ENCODE results near the gene CACNB2. TPM values are rescaled to one million over a fixed set of nuclear protein-coding genes. Genes with fewer than 3 reads are reported as not detected.
"Not testable (repeated sequence)": the region's sequence is repeated elsewhere in the genome, so short reads cannot be mapped to it uniquely, and the experiment has no call there.

CACNB2 gene
- total and polyA plus RNA-seq, 2 donors: 0.85 to 3.9 TPM

DNA sequence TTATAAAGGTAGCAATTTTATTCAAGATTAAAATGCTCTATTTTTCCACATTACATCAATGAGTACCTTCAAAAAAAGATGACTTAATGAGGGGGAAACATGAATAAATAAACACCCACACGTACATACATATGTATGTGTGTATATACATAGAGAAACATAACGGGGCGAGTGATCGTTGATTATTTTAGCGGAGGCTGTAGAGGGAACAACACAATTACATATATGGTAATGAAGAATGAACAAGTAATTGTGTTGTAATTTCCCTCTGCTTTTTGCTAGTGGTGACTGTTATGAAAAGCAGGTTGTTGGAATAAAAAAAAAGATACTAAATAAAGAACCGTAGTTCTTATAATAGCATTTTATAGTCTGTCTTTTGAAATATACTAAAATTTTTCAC is 63.2 kb downstream of the CACNB2 start:
- Histone ChIP-seq H3K27ac (ENCODE audit: low read depth in 1 of 2, low read length in 1 of 2) (peak overlapping the region in 1 of 2 donors; percentile 19), H3K27me3 (ENCODE audit: control insufficient read depth in 2 of 2, insufficient read depth in 1 of 2, low read length in 1 of 2) (no peaks in the 10 kb centered on the region)
- 67% methylated on average over 6 of the region's 6 CpGs for WGBS

DNA sequence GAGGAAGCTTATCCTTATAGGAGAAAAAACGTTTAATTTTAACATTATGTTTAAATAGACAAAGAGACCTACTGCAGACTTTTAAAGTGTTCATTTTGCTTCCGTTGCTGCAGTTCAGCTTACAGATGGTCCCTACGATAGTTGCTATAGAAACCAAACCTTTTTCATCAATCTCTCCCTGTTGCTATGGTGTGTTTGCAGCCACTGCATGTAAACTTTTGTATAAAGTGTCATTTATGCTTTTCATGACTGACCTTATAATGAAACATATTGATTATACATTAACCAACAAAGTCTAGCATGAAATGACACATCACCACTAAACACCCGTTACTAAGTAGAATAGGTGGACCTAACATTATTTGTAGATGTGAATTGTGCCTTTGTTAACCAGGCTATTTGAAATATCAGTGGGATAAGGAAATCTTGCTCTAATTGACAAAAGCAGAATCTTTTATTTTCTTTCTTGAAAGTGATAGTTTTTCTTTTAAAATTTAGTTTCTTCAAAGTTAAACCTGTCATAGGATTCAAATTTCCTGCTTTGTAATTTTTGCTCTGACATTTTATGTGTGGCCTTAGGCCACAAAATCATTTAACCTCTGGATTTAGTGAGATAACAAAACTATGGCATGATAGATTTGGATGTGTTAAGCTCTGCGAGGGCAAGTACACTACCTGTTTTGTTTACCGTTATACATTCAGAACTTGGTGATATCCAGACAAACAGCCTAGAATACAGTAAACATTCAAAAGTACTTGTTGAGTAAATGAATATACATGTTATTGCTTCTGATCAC is 64.0 kb downstream of the CACNB2 start:
- peak overlapping the region in 1 of 2 donors; percentile 19 for H3K27ac ChIP-seq (ENCODE audit: low read depth in 1 of 2, low read length in 1 of 2)
- H3K27me3 ChIP-seq (ENCODE audit: control insufficient read depth in 2 of 2, insufficient read depth in 1 of 2, low read length in 1 of 2): no peaks in the 10 kb centered on the region
- H3K4me3 ChIP-seq (ENCODE audit: low read length in 2 of 2): no peak overlapping the region
- no peaks in the 10 kb centered on the region for H3K36me3 ChIP-seq (ENCODE audit: control insufficient read depth in 2 of 2, insufficient read depth in 2 of 2, low read length in 1 of 2)
- no peaks in the 10 kb centered on the region for H3K4me1 ChIP-seq (ENCODE audit: control insufficient read depth in 2 of 2, insufficient read depth in 2 of 2, low read length in 2 of 2)
- 39% methylated on average over 6 of the region's 6 CpGs for WGBS
- DNase-seq (ENCODE audit: low read depth in 6 of 9, low spot score in 9 of 9): peak; percentile 19 to 84 (median 58)
- no peaks in the 10 kb centered on the region for H3K9me3 ChIP-seq (ENCODE audit: control insufficient read depth in 2 of 2, insufficient read depth in 1 of 2, low read length in 1 of 2)

More for the DNA sequence above, 63.2 kb downstream of the CACNB2 start:
- H3K9me3 ChIP-seq (ENCODE audit: control insufficient read depth in 2 of 2, insufficient read depth in 1 of 2, low read length in 1 of 2): no peaks in the 10 kb centered on the region
- no peak overlapping the region for H3K4me3 ChIP-seq (ENCODE audit: low read length in 2 of 2)
- H3K36me3 ChIP-seq (ENCODE audit: control insufficient read depth in 2 of 2, insufficient read depth in 2 of 2, low read length in 1 of 2): no peaks in the 10 kb centered on the region
- no peaks in the 10 kb centered on the region for H3K4me1 ChIP-seq (ENCODE audit: control insufficient read depth in 2 of 2, insufficient read depth in 2 of 2, low read length in 2 of 2)
- no peak for DNase-seq (ENCODE audit: low read depth in 6 of 9, low spot score in 9 of 9)

DNA sequence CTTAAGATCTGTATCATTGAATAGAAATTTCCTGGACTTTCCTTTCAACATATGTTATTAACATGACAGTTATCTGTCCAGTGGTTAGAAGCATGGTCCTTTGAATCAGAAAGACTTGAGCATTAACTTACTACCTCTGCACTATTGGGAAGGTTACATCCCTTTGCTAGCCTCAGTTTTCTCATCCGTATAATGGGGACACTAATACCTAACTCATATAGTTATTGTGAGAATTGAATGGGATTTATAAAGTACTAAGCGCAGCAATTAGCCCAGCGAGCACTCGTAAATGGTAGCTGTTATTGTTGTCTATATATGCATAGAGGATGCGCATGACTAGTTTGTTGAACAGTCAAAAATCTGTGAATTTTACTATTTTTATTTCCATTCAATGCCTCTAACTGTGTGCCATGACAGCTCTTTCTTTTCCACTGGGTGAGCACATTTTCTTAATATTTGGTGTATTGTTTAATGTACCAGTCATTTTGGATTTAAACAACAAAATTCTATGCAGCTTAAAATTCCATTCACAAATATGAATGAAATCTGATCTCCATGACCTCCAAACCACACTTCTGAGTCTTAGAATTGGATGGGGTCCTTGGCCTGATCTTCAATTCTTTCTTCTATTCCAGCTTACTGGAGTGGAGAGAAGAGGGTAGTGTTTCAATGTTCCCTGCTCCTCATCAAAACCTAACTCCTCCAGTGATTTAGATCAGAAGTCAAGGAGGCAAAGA is 65.0 kb downstream of the CACNB2 start:
- no peaks in the 10 kb centered on the region for H3K36me3 ChIP-seq (ENCODE audit: control insufficient read depth in 2 of 2, insufficient read depth in 2 of 2, low read length in 1 of 2)
- no peaks in the 10 kb centered on the region for H3K4me1 ChIP-seq (ENCODE audit: control insufficient read depth in 2 of 2, insufficient read depth in 2 of 2, low read length in 2 of 2)
- no peaks in the 10 kb centered on the region for H3K27me3 ChIP-seq (ENCODE audit: control insufficient read depth in 2 of 2, insufficient read depth in 1 of 2, low read length in 1 of 2)
- no peaks in the 10 kb centered on the region for H3K9me3 ChIP-seq (ENCODE audit: control insufficient read depth in 2 of 2, insufficient read depth in 1 of 2, low read length in 1 of 2)
- H3K4me3 ChIP-seq (ENCODE audit: low read length in 2 of 2): no peak overlapping the region
- DNase-seq (ENCODE audit: low read depth in 6 of 9, low spot score in 9 of 9): no peak
- H3K27ac ChIP-seq (ENCODE audit: low read depth in 1 of 2, low read length in 1 of 2): no peak overlapping the region
- WGBS: over 99% methylated on average over 5 of the region's 5 CpGs

DNA sequence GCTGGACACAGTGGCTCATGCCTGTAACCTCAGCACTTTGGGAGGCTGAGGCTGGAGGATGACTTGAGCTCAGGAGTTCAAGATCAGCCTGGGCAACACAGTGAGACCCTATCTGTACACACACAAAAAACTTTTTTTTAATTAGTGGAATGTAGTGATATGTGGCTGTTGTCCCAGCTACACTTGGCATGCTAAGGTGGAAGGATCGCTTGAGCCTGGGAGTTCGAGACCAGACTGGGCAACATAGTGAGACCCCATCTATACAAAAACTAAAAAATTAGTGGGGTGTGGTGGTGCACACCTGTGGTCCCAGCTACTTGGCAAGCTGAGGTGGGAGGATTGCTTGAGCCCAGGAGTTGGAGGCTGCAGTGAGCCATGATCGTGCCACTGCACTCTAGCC is 68.0 kb downstream of the CACNB2 start:
- over 99% methylated on average over 3 of the region's 3 CpGs for WGBS
- not testable (repeated sequence) for DNase-seq (ENCODE audit: low read depth in 6 of 9, low spot score in 9 of 9); H3K4me1 ChIP-seq (ENCODE audit: control insufficient read depth in 2 of 2, insufficient read depth in 2 of 2, low read length in 2 of 2); H3K27me3 ChIP-seq (ENCODE audit: control insufficient read depth in 2 of 2, insufficient read depth in 1 of 2, low read length in 1 of 2); H3K4me3 ChIP-seq (ENCODE audit: low read length in 2 of 2); H3K9me3 ChIP-seq (ENCODE audit: control insufficient read depth in 2 of 2, insufficient read depth in 1 of 2, low read length in 1 of 2); H3K36me3 ChIP-seq (ENCODE audit: control insufficient read depth in 2 of 2, insufficient read depth in 2 of 2, low read length in 1 of 2); H3K27ac ChIP-seq (ENCODE audit: low read depth in 1 of 2, low read length in 1 of 2)

GRCh38 chr10:18209241-18209640 is 69.0 kb downstream of the CACNB2 start:
- H3K9me3 ChIP-seq (ENCODE audit: control insufficient read depth in 2 of 2, insufficient read depth in 1 of 2, low read length in 1 of 2): no peaks in the 10 kb centered on the region
- H3K27me3 ChIP-seq (ENCODE audit: control insufficient read depth in 2 of 2, insufficient read depth in 1 of 2, low read length in 1 of 2): no peaks in the 10 kb centered on the region
- no peak for DNase-seq (ENCODE audit: low read depth in 6 of 9, low spot score in 9 of 9)
- no peaks in the 10 kb centered on the region for H3K36me3 ChIP-seq (ENCODE audit: control insufficient read depth in 2 of 2, insufficient read depth in 2 of 2, low read length in 1 of 2)
- no peak overlapping the region for H3K27ac ChIP-seq (ENCODE audit: low read depth in 1 of 2, low read length in 1 of 2)
- 43% methylated on average over 2 of the region's 2 CpGs for WGBS
- H3K4me3 ChIP-seq (ENCODE audit: low read length in 2 of 2): no peak overlapping the region
- H3K4me1 ChIP-seq (ENCODE audit: control insufficient read depth in 2 of 2, insufficient read depth in 2 of 2, low read length in 2 of 2): no peaks in the 10 kb centered on the region

- Histone ChIP-seq H3K9me3 (ENCODE audit: control insufficient read depth in 2 of 2, insufficient read depth in 1 of 2, low read length in 1 of 2) (no peaks in the 10 kb centered on the region), H3K27ac (ENCODE audit: low read depth in 1 of 2, low read length in 1 of 2) (no peak overlapping the region), H3K36me3 (ENCODE audit: control insufficient read depth in 2 of 2, insufficient read depth in 2 of 2, low read length in 1 of 2) (no peaks in the 10 kb centered on the region), H3K4me1 (ENCODE audit: control insufficient read depth in 2 of 2, insufficient read depth in 2 of 2, low read length in 2 of 2) (no peaks in the 10 kb centered on the region), H3K27me3 (ENCODE audit: control insufficient read depth in 2 of 2, insufficient read depth in 1 of 2, low read length in 1 of 2) (no peaks in the 10 kb centered on the region), H3K4me3 (ENCODE audit: low read length in 2 of 2) (no peak overlapping the region)
- no peak for DNase-seq (ENCODE audit: low read depth in 6 of 9, low spot score in 9 of 9)
- 48% methylated on average over 2 of the region's 2 CpGs for WGBS
Measured at GRCh38 chr10:18210711-18211110, 70.5 kb downstream of the CACNB2 start.

DNA sequence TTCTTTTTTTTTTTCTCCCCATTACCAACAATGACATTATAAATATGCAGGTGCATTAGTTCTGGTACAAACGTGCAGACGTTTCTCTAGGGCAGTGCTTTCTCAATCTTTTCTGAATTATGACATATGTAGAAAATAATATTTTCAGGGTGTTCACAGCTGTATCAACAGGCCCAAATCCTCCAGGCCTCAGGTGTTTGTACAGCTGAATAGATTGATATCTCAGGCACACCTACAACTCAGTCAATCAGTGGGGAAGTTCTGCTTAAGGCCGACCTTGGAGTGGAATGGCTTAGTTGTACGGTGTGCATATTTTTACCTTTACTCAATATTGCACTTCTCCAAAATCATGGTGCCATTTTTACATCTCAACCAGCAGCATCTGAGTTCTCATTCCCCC is 71.6 kb downstream of the CACNB2 start:
- H3K27me3 ChIP-seq (ENCODE audit: control insufficient read depth in 2 of 2, insufficient read depth in 1 of 2, low read length in 1 of 2): no peaks in the 10 kb centered on the region
- no peak for DNase-seq (ENCODE audit: low read depth in 6 of 9, low spot score in 9 of 9)
- 87% methylated on average over 4 of the region's 4 CpGs for WGBS
- H3K4me3 ChIP-seq (ENCODE audit: low read length in 2 of 2): no peak overlapping the region
- H3K36me3 ChIP-seq (ENCODE audit: control insufficient read depth in 2 of 2, insufficient read depth in 2 of 2, low read length in 1 of 2): no peaks in the 10 kb centered on the region
- no peaks in the 10 kb centered on the region for H3K4me1 ChIP-seq (ENCODE audit: control insufficient read depth in 2 of 2, insufficient read depth in 2 of 2, low read length in 2 of 2)
- no peak overlapping the region for H3K27ac ChIP-seq (ENCODE audit: low read depth in 1 of 2, low read length in 1 of 2)
- no peaks in the 10 kb centered on the region for H3K9me3 ChIP-seq (ENCODE audit: control insufficient read depth in 2 of 2, insufficient read depth in 1 of 2, low read length in 1 of 2)

GRCh38 chr10:18213271-18213670 is 73.0 kb downstream of the CACNB2 start:
- no peak overlapping the region for H3K27ac ChIP-seq (ENCODE audit: low read depth in 1 of 2, low read length in 1 of 2)
- no peak for DNase-seq (ENCODE audit: low read depth in 6 of 9, low spot score in 9 of 9)
- 79% methylated on average over 4 of the region's 4 CpGs for WGBS
- H3K4me3 ChIP-seq (ENCODE audit: low read length in 2 of 2): no peak overlapping the region
- H3K4me1 ChIP-seq (ENCODE audit: control insufficient read depth in 2 of 2, insufficient read depth in 2 of 2, low read length in 2 of 2): no peaks in the 10 kb centered on the region
- H3K9me3 ChIP-seq (ENCODE audit: control insufficient read depth in 2 of 2, insufficient read depth in 1 of 2, low read length in 1 of 2): no peaks in the 10 kb centered on the region
- no peaks in the 10 kb centered on the region for H3K27me3 ChIP-seq (ENCODE audit: control insufficient read depth in 2 of 2, insufficient read depth in 1 of 2, low read length in 1 of 2)
- no peaks in the 10 kb centered on the region for H3K36me3 ChIP-seq (ENCODE audit: control insufficient read depth in 2 of 2, insufficient read depth in 2 of 2, low read length in 1 of 2)

Data from thymus (tissue), 11 donors.